CD4-positive, alpha-beta T cell treated with Interleukin-6 for 4 hours (primary cell): Measurements from ENCODE around the gene KRT6B.
"Not testable (repeated sequence)": the region's sequence is repeated elsewhere in the genome, so short reads cannot be mapped to it uniquely, and the experiment has no call there.

Experiments
- DNase-seq: peaks from one replicate; pipeline ENCODE4 v3.0.0-alpha.2; 2020; ENCODE audit warnings: mixed read lengths

The KRT6B gene

GRCh38 chr12:52464897-52465296 is 13.0 kb upstream of the KRT6B start:
- no peak for DNase-seq

GRCh38 chr12:52461693-52462092 is 9.7 kb upstream of the KRT6B start:
- no peak for DNase-seq

- DNase-seq, result no peak
Observed at GRCh38 chr12:52458861-52459260, 6.9 kb upstream of the KRT6B start.

GRCh38 chr12:52455821-52456220 is 3.9 kb upstream of the KRT6B start:
- DNase-seq, result no peak

GRCh38 chr12:52454411-52455201 is 2.7 kb upstream of the KRT6B start:
- no peak for DNase-seq

- no peak for DNase-seq
Observed at GRCh38 chr12:52448228-52448627, 3.7 kb downstream of the KRT6B start.

GRCh38 chr12:52447196-52447595 is 4.8 kb downstream of the KRT6B start:
- not testable (repeated sequence) for DNase-seq

- no peak for DNase-seq
Observed at GRCh38 chr12:52446367-52447045, 5.4 kb downstream of the KRT6B start.

GRCh38 chr12:52445876-52446275 is 6.1 kb downstream of the KRT6B start:
- DNase-seq, result no peak

- no peak for DNase-seq
Observed at GRCh38 chr12:52444647-52445595, 7.0 kb downstream of the KRT6B start.

- no peak for DNase-seq
Observed at GRCh38 chr12:52443966-52444365, 8.0 kb downstream of the KRT6B start.

- no peak for DNase-seq
Observed at GRCh38 chr12:52442600-52443061, 9.3 kb downstream of the KRT6B start.

GRCh38 chr12:52441320-52441911 is 10.5 kb downstream of the KRT6B start:
- no peak for DNase-seq

GRCh38 chr12:52440821-52441319 is 11.1 kb downstream of the KRT6B start:
- DNase-seq, result no peak

GRCh38 chr12:52439845-52440244 is 12.1 kb downstream of the KRT6B start:
- no peak for DNase-seq

- DNase-seq, result no peak
Observed at GRCh38 chr12:52439420-52439819, 12.5 kb downstream of the KRT6B start.

GRCh38 chr12:52438305-52439301 is 13.3 kb downstream of the KRT6B start:
- DNase-seq, result no peak

GRCh38 chr12:52437508-52437907 is 14.4 kb downstream of the KRT6B start:
- DNase-seq, result no peak

GRCh38 chr12:52436828-52437474 is 15.0 kb downstream of the KRT6B start:
- no peak for DNase-seq

GRCh38 chr12:52436000-52436827 is 15.7 kb downstream of the KRT6B start:
- no peak for DNase-seq
